ENCODE results near the gene DDX39B.

Gene DDX39B

GRCh38 chr6:31546958-31547726, 5.3 kb upstream of the DDX39B start, which contains the start of gene NFKBIL1:
Gene NFKBIL1, plus strand, starts transcription at chr6:31547608. Its CDS starts 87 bp downstream, at chr6:31547695.
- DNase-seq: peak; percentile 91

- DNase-seq: peak; percentile 92
Observed at GRCh38 chr6:31546339-31546957, 4.6 kb upstream of the DDX39B start, which contains the start of gene ATP6V1G2. Gene ATP6V1G2, minus strand, starts transcription at chr6:31546608. Its CDS starts 49 bp downstream, at chr6:31546559.

- no peak for DNase-seq
Observed at GRCh38 chr6:31545291-31545690, 3.5 kb upstream of the DDX39B start.

- no peak for DNase-seq
Observed at GRCh38 chr6:31544676-31545075, 2.9 kb upstream of the DDX39B start.

GRCh38 chr6:31543639-31544038, 1.8 kb upstream of the DDX39B start:
- peak; percentile 43 for DNase-seq

GRCh38 chr6:31541059-31541657, 645 bp downstream of the DDX39B start:
- peak; percentile 79 for DNase-seq

GRCh38 chr6:31540640-31541039, 1.2 kb downstream of the DDX39B start:
- no peak for DNase-seq

GRCh38 chr6:31538805-31539400, 2.9 kb downstream of the DDX39B start:
- no peak for DNase-seq

- peak; percentile 41 for DNase-seq
Observed at GRCh38 chr6:31535538-31536324, 6.1 kb downstream of the DDX39B start.

GRCh38 chr6:31534521-31535040, 7.2 kb downstream of the DDX39B start:
- peak; percentile 50 for DNase-seq

- DNase-seq: peak; percentile 55
Observed at GRCh38 chr6:31534011-31534410, 7.8 kb downstream of the DDX39B start.

- DNase-seq: peak; percentile 26
Observed at GRCh38 chr6:31533455-31533841, 8.4 kb downstream of the DDX39B start.

- peak; percentile 48 for DNase-seq
Observed at GRCh38 chr6:31532644-31533454, 9.0 kb downstream of the DDX39B start.

GRCh38 chr6:31531771-31532643, 9.8 kb downstream of the DDX39B start:
- DNase-seq: peak; percentile 50

- DNase-seq: peak; percentile 49
Observed at GRCh38 chr6:31531162-31531561, 10.6 kb downstream of the DDX39B start.

GRCh38 chr6:31530659-31531058, 11.1 kb downstream of the DDX39B start:
- DNase-seq: peak; percentile 46

GRCh38 chr6:31529329-31530150, 12.3 kb downstream of the DDX39B start:
- peak; percentile 62 for DNase-seq

GRCh38 chr6:31528821-31529328, 12.9 kb downstream of the DDX39B start, which contains the start of gene MCCD1:
Gene MCCD1, plus strand, starts transcription at chr6:31528962. Its CDS starts 53 bp downstream, at chr6:31529015.
- peak; percentile 59 for DNase-seq

GRCh38 chr6:31528307-31528777, 13.5 kb downstream of the DDX39B start:
- peak; percentile 51 for DNase-seq

Data from activated CD8-positive, alpha-beta memory T cell treated with anti-CD3 and anti-CD28 coated beads, Interleukin-2, amount 50 U/mL, for 48 hours (primary cell).